PFSK-1 (cell line): ENCODE data around the gene HNF1A.

Source experiments
- FOXP2 ChIP-seq: optimal IDR thresholded peaks from 2 replicates; pipeline ENCODE3; 2011; ENCODE audit warnings: borderline replicate concordance, control low read depth, inconsistent platforms; ENCODE audit not compliant: insufficient read depth; ENCODE audit errors: extremely low read length, extremely low read depth
- POLR2AphosphoS5 ChIP-seq: IDR thresholded peaks from 2 replicates; pipeline ENCODE4 v1.6.1; 2012; ENCODE audit warnings: low read depth, mild to moderate bottlenecking, control low read depth, low read length, moderate library complexity
- SIN3A ChIP-seq: IDR thresholded peaks from 2 replicates; pipeline ENCODE4 v1.6.1; 2012; ENCODE audit warnings: mild to moderate bottlenecking, low read length, moderate library complexity, borderline replicate concordance; ENCODE audit not compliant: insufficient read depth
- TAF1 ChIP-seq: IDR thresholded peaks from 2 replicates; pipeline ENCODE4 v1.6.1; 2012; ENCODE audit warnings: low read length, control low read depth, borderline replicate concordance; ENCODE audit not compliant: insufficient read depth
- TF ChIP-seq, protein P1 (sequence below), 2 experiments: IDR thresholded peaks; 2 replicates each; pipeline versions ENCODE4 v1.6.1 to v1.8.0; 2011 to 2012; ENCODE audit warnings: low read depth in 2 of 2, low read length in 2 of 2, control low read depth in 1 of 2, inconsistent platforms in 1 of 2, mild to moderate bottlenecking in 1 of 2, moderate library complexity in 1 of 2; ENCODE audit not compliant: insufficient read depth in 1 of 2

HNF1A gene

DNA sequence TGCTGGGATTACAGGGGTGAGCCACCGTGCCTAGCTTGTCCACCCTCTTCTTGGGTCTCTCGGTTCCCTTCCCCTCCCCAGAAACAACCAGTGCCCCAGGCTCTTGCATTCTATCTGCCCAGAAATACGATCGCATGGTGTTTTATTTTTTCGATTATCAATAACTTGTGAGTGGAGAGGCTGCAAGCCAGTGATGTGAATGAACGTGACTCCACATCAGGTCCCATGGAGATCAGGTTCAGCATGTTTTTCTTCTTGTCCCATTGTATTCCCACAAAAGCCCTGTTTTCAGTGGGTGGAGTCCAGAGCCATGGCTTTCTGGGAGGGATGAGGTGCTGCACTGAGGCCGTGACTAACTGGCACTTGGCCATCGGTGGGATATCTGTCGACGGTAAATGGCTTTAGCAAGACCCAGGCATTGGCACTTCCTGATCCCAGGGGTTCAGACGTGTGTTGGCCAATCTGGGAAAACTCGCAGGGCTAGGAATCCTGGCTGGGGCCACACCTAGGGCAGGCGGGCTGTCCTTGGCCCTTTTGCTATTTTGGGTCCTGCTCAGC is 12.7 kb upstream of the HNF1A start:
- no peak for TF ChIP-seq TAF1
- no peak for TF ChIP-seq POLR2AphosphoS5
- TF ChIP-seq, protein P1, sequence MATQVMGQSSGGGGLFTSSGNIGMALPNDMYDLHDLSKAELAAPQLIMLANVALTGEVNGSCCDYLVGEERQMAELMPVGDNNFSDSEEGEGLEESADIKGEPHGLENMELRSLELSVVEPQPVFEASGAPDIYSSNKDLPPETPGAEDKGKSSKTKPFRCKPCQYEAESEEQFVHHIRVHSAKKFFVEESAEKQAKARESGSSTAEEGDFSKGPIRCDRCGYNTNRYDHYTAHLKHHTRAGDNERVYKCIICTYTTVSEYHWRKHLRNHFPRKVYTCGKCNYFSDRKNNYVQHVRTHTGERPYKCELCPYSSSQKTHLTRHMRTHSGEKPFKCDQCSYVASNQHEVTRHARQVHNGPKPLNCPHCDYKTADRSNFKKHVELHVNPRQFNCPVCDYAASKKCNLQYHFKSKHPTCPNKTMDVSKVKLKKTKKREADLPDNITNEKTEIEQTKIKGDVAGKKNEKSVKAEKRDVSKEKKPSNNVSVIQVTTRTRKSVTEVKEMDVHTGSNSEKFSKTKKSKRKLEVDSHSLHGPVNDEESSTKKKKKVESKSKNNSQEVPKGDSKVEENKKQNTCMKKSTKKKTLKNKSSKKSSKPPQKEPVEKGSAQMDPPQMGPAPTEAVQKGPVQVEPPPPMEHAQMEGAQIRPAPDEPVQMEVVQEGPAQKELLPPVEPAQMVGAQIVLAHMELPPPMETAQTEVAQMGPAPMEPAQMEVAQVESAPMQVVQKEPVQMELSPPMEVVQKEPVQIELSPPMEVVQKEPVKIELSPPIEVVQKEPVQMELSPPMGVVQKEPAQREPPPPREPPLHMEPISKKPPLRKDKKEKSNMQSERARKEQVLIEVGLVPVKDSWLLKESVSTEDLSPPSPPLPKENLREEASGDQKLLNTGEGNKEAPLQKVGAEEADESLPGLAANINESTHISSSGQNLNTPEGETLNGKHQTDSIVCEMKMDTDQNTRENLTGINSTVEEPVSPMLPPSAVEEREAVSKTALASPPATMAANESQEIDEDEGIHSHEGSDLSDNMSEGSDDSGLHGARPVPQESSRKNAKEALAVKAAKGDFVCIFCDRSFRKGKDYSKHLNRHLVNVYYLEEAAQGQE (IDR thresholded peaks at IDR 0.05; ENCODE audit: insufficient read depth in 1 of 2, low read depth in 2 of 2, low read length in 2 of 2), result no peak
- no peak for TF ChIP-seq SIN3A
- TF ChIP-seq FOXP2, result no peak

DNA sequence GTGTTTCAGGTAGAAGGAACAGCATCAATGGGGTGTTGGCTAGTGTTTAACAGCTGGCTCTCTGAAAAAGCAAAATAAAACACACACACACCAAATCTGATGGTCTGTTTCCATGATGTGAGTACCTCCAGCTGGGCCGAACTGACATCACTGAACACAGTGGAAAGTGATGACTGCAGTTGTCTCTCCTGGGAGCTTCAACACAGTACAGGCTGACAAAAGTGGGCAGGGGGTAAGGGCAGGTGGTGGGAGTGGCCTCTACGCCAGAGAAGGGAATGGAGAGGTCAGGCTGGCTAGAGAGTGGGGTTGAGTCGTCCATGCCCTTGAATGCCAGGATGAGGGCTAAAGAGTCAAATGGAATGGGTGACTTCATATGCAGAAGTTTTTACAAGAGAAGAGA is 8.0 kb upstream of the HNF1A start:
- TF ChIP-seq FOXP2, result no peak
- TF ChIP-seq SIN3A, result no peak
- TF ChIP-seq, protein P1 (IDR thresholded peaks at IDR 0.05; ENCODE audit: insufficient read depth in 1 of 2, low read depth in 2 of 2, low read length in 2 of 2), result no peak
- no peak for TF ChIP-seq TAF1
- no peak for TF ChIP-seq POLR2AphosphoS5

DNA sequence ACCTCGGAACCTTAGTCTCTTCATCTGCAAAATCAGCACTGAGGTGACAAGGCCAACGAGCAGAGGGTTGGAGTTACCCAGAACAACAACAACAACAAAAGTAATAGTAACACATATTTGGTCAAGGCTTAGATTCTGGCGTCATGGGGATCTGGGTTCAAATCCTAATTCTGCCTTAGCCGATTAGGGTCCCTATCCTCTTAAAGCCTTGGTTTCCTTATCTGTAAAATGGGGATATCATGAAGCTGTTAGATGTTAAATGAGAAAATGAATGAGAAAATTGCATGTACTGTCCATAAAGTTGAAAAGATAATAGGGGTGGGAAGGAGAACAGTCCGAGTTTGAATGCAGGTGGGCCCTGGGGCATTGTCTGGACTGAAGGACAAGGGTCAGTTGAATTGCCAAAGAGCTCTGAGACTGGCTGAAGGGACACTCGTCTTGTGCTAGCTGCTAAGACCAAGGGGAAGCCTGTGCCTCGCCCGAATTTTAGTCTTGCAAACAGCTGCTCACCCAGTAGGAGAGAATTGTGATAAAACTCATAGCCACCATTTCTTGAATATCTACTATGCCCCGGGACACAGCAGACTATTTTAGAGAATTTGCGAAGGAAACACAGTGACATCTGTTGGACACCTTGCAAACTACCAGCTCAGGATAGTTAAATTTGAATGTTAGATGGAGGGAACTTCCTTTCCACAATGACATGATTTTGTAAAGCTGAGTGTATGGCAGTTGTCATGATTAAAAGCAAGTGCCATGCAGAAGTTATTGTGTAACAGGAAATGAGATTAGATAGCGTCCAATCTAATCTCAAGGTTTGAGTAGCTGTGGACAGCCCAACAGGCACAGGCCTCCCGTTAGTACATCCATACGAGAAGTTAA is 6.8 kb upstream of the HNF1A start:
- no peak for TF ChIP-seq POLR2AphosphoS5
- no peak for TF ChIP-seq FOXP2
- no peak for TF ChIP-seq SIN3A
- TF ChIP-seq, protein P1 (IDR thresholded peaks at IDR 0.05; ENCODE audit: insufficient read depth in 1 of 2, low read depth in 2 of 2, low read length in 2 of 2), result no peak
- TF ChIP-seq TAF1, result no peak

DNA sequence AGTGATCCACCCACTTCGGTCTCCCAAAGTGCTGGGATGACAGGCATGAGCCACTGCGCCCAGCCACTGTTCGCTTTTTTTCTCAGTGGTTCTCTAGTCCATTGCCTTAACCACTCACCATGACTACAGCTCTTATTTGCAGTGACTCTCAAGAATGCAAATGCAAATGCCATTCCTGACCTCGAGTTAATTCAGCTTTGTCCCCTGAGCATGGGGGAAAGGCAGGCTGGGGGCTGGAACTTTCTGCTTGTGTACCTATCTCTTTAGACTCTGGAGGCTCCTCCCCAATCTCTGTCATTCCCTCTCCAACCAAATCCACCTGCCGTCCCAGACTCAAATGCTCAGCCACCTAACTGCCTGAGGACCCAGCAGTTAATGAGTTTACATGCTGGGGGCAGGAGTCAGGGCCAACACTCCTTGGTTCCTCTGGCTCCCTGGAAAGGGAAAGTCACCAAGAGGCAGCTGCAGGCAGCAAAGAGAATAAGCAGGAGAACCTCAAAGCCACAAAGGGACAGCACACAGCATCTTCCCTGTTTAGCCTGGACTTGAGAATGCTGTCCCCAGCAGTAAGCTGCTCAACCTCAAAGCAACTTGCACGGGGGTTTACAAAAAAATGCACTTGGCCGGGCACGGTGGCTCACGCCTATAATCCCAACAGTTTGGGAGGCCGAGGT is 5.3 kb upstream of the HNF1A start:
- TF ChIP-seq SIN3A (no peak), FOXP2 (no peak), TAF1 (no peak), POLR2AphosphoS5 (no peak)
- TF ChIP-seq, protein P1 (IDR thresholded peaks at IDR 0.05; ENCODE audit: insufficient read depth in 1 of 2, low read depth in 2 of 2, low read length in 2 of 2), result no peak
